ENCODE results near the gene PCDH9.

Gene PCDH9

GRCh38 chr13:66700117-66700601, 530.0 kb downstream of the PCDH9 start:
- no peak for DNase-seq

GRCh38 chr13:66693656-66694055, 536.5 kb downstream of the PCDH9 start:
- DNase-seq, result no peak

GRCh38 chr13:66691149-66691548, 539.0 kb downstream of the PCDH9 start:
- no peak for DNase-seq

GRCh38 chr13:66689628-66690027, 540.5 kb downstream of the PCDH9 start:
- peak; percentile 21 for DNase-seq

GRCh38 chr13:66689037-66689619, 541.0 kb downstream of the PCDH9 start:
- peak; percentile 29 for DNase-seq

- DNase-seq, result no peak
Observed at GRCh38 chr13:66681403-66681802, 548.7 kb downstream of the PCDH9 start.

- no peak for DNase-seq
Observed at GRCh38 chr13:66680031-66680430, 550.1 kb downstream of the PCDH9 start.

- DNase-seq, result no peak
Observed at GRCh38 chr13:66675620-66676019, 554.5 kb downstream of the PCDH9 start.

GRCh38 chr13:66673401-66673800, 556.7 kb downstream of the PCDH9 start:
- no peak for DNase-seq

- no peak for DNase-seq
Observed at GRCh38 chr13:66665991-66666390, 564.1 kb downstream of the PCDH9 start.

GRCh38 chr13:66663711-66664110, 566.4 kb downstream of the PCDH9 start:
- no peak for DNase-seq

GRCh38 chr13:66663206-66663605, 566.9 kb downstream of the PCDH9 start:
- DNase-seq, result no peak

GRCh38 chr13:66661336-66661735, 568.8 kb downstream of the PCDH9 start:
- no peak for DNase-seq

GRCh38 chr13:66660468-66660813, 569.7 kb downstream of the PCDH9 start:
- no peak for DNase-seq

GRCh38 chr13:66659701-66660467, 570.3 kb downstream of the PCDH9 start:
- DNase-seq, result no peak

GRCh38 chr13:66659286-66659685, 570.9 kb downstream of the PCDH9 start:
- DNase-seq, result no peak

GRCh38 chr13:66657165-66657881, 572.8 kb downstream of the PCDH9 start:
- DNase-seq, result peak; percentile 8

- DNase-seq, result no peak
Observed at GRCh38 chr13:66655847-66656454, 574.2 kb downstream of the PCDH9 start.

GRCh38 chr13:66644855-66645460, 585.2 kb downstream of the PCDH9 start:
- DNase-seq, result no peak

GRCh38 chr13:66640231-66640630, 589.9 kb downstream of the PCDH9 start:
- no peak for DNase-seq

GRCh38 chr13:66639044-66639443, 591.1 kb downstream of the PCDH9 start:
- DNase-seq, result no peak

GRCh38 chr13:66635526-66635925, 594.6 kb downstream of the PCDH9 start:
- DNase-seq, result no peak

- DNase-seq, result no peak
Observed at GRCh38 chr13:66634384-66634783, 595.8 kb downstream of the PCDH9 start.
